Hematopoietic multipotent progenitor cell treated with erythropoietin and hydrocortisone succinate and interleukin-3 and kit ligand, for 15 days (in vitro differentiated cells): Measurements from ENCODE around the gene RXRA.

Source experiments
- DNase-seq: peaks from one replicate; pipeline ENCODE4 v3.0.0-alpha.2; 2015; ENCODE audit warnings: low spot score

RXRA gene

GRCh38 chr9:134452728-134453127, 126.5 kb downstream of the RXRA start:
- no peak for DNase-seq

GRCh38 chr9:134453776-134454475, 127.7 kb downstream of the RXRA start:
- no peak for DNase-seq

GRCh38 chr9:134454476-134454857, 128.2 kb downstream of the RXRA start:
- no peak for DNase-seq

- no peak for DNase-seq
Measured at GRCh38 chr9:134455021-134455471, 128.8 kb downstream of the RXRA start.

GRCh38 chr9:134455537-134455933, 129.3 kb downstream of the RXRA start:
- DNase-seq = no peak

- DNase-seq = no peak
Measured at GRCh38 chr9:134455934-134456755, 129.9 kb downstream of the RXRA start.

GRCh38 chr9:134456756-134457305, 130.6 kb downstream of the RXRA start:
- DNase-seq = no peak

- DNase-seq = no peak
Measured at GRCh38 chr9:134457321-134458206, 131.3 kb downstream of the RXRA start.

- DNase-seq = no peak
Measured at GRCh38 chr9:134458207-134459108, 132.2 kb downstream of the RXRA start.

- no peak for DNase-seq
Measured at GRCh38 chr9:134459164-134459563, 132.9 kb downstream of the RXRA start.

- DNase-seq = no peak
Measured at GRCh38 chr9:134459573-134459972, 133.3 kb downstream of the RXRA start.

GRCh38 chr9:134460206-134460605, 134.0 kb downstream of the RXRA start:
- DNase-seq = no peak

- no peak for DNase-seq
Measured at GRCh38 chr9:134460896-134461295, 134.6 kb downstream of the RXRA start.

GRCh38 chr9:134461426-134461982, 135.2 kb downstream of the RXRA start:
- no peak for DNase-seq

GRCh38 chr9:134462318-134462717, 136.1 kb downstream of the RXRA start:
- no peak for DNase-seq

GRCh38 chr9:134463280-134463679, 137.0 kb downstream of the RXRA start:
- DNase-seq = no peak

GRCh38 chr9:134466869-134467616, 140.8 kb downstream of the RXRA start:
- DNase-seq = no peak

GRCh38 chr9:134468358-134468757, 142.1 kb downstream of the RXRA start:
- no peak for DNase-seq

- no peak for DNase-seq
Measured at GRCh38 chr9:134469041-134469875, 143.0 kb downstream of the RXRA start.
